IMR-90 (cell line): ENCODE measurements around the gene EML6. TPM values are rescaled to one million over a fixed set of nuclear protein-coding genes. Genes with fewer than 3 reads are reported as not detected.

Experiments
- ATAC-seq: fragments of 200-7000 bp; cut with Tn5 transposase; 2 replicates; pipeline ENCODE4 v1.9.1; 2020; ENCODE audit warnings: low read depth, mild to moderate bottlenecking, moderate library complexity
- BruUV-seq: library from RNA; stranded (reverse); fragments of 400-500 nt; replicated peaks from 2 replicates; lab custom pipeline; 2021; lab: Mats Ljungman, UMichigan
- CTCF ChIA-PET: fragments of 300-600 bp; formaldehyde crosslinking; extraction: SDS; loops from one replicate; lab custom pipeline; 2021; ENCODE audit warnings: antibody characterized with exemption; lab: Yijun Ruan, JAX
- POLR2A ChIA-PET: fragments of 300-600 bp; sonication (Branson Sonifier 250); formaldehyde crosslinking; loops from one replicate; lab custom pipeline; 2022; ENCODE audit warnings: antibody characterized with exemption; ENCODE audit not compliant: unreplicated experiment; lab: Charles Lee
- DNase-seq: peaks from one replicate; pipeline ENCODE4 v3.0.0; 2013
- H2AFZ ChIP-seq: replicated peaks from 2 replicates; pipeline ENCODE3; 2013; ENCODE audit warnings: low read length, mild to moderate bottlenecking; ENCODE audit not compliant: poor library complexity
- H2AK5ac ChIP-seq: 2 replicates; pipeline ENCODE4 v1.6.1; 2013; ENCODE audit warnings: low read depth, low read length, inconsistent platforms
- H2AK9ac ChIP-seq: replicated peaks from 2 replicates; pipeline ENCODE3; 2013; ENCODE audit warnings: mild to moderate bottlenecking, low read depth, low read length, moderate library complexity; ENCODE audit not compliant: poor library complexity
- H2BK120ac ChIP-seq: 2 replicates; pipeline ENCODE4 v1.6.1; 2013; ENCODE audit warnings: low read depth, low read length, inconsistent platforms
- H2BK15ac ChIP-seq: 3 replicates; pipeline ENCODE4 v1.6.1; 2013; ENCODE audit warnings: low read depth, low read length, inconsistent platforms
- H2BK20ac ChIP-seq: 2 replicates; pipeline ENCODE4 v1.6.1; 2013; ENCODE audit warnings: low read depth, mild to moderate bottlenecking, inconsistent platforms, low read length, moderate library complexity
- H2BK5ac ChIP-seq: 2 replicates; pipeline ENCODE4 v1.6.1; 2013; ENCODE audit warnings: mild to moderate bottlenecking, low read depth, low read length, inconsistent platforms; ENCODE audit not compliant: poor library complexity, severe bottlenecking
- H3K14ac ChIP-seq: replicated peaks from 2 replicates; pipeline ENCODE4 v1.6.1; 2013; ENCODE audit warnings: low read depth, low read length, inconsistent platforms
- H3K18ac ChIP-seq: 2 replicates; pipeline ENCODE4 v1.6.1; 2013; ENCODE audit warnings: low read depth, low read length, control low read depth
- H3K23ac ChIP-seq: 2 replicates; pipeline ENCODE4 v1.6.1; 2013; ENCODE audit warnings: low read depth, low read length, inconsistent platforms
- H3K27ac ChIP-seq: 2 replicates; pipeline ENCODE4 v1.5.1; 2013; ENCODE audit warnings: mild to moderate bottlenecking, control low read depth, low read length; ENCODE audit not compliant: insufficient read depth
- H3K27me3 ChIP-seq: 2 replicates; pipeline ENCODE4 v1.6.1; 2013; ENCODE audit warnings: low read length; ENCODE audit not compliant: control insufficient read depth, insufficient read depth
- H3K36me3 ChIP-seq: 2 replicates; pipeline ENCODE4 v1.6.1; 2013; ENCODE audit warnings: low read length, mixed read lengths; ENCODE audit not compliant: control insufficient read depth, insufficient read depth
- H3K4ac ChIP-seq: 2 replicates; pipeline ENCODE4 v1.6.1; 2013; ENCODE audit warnings: low read depth, low read length, inconsistent platforms
- H3K4me1 ChIP-seq: 2 replicates; pipeline ENCODE4 v1.6.1; 2013; ENCODE audit warnings: low read length, mixed read lengths; ENCODE audit not compliant: control insufficient read depth, insufficient read depth
- H3K4me2 ChIP-seq: 2 replicates; pipeline ENCODE4 v1.6.1; 2013; ENCODE audit warnings: low read depth, mild to moderate bottlenecking, control low read depth, low read length, moderate library complexity
- H3K4me3 ChIP-seq: 2 replicates; pipeline ENCODE4 v1.5.1; 2013; ENCODE audit warnings: low read depth, mild to moderate bottlenecking, control low read depth, low read length, moderate library complexity; ENCODE audit not compliant: insufficient read depth
- H3K56ac ChIP-seq: 2 replicates; pipeline ENCODE4 v1.6.1; 2013; ENCODE audit warnings: low read length, inconsistent platforms; ENCODE audit not compliant: insufficient read depth; ENCODE audit errors: extremely low read depth
- H3K79me1 ChIP-seq, 2 experiments: 2 replicates each; pipeline ENCODE4 v1.6.1; 2013; ENCODE audit warnings: low read length in 2 of 2, inconsistent platforms in 1 of 2, low read depth in 1 of 2
- H3K9ac ChIP-seq: 2 replicates; pipeline ENCODE4 v1.6.1; 2013; ENCODE audit warnings: low read depth, low read length, control low read depth
- H3K9me1 ChIP-seq: 2 replicates; pipeline ENCODE4 v1.6.1; 2013; ENCODE audit warnings: low read length, inconsistent platforms; ENCODE audit not compliant: insufficient read depth
- H3K9me3 ChIP-seq: 2 replicates; pipeline ENCODE4 v1.6.1; 2013; ENCODE audit warnings: low read length; ENCODE audit not compliant: control insufficient read depth, insufficient read depth
- H4K20me1 ChIP-seq: 2 replicates; pipeline ENCODE4 v1.6.1; 2013; ENCODE audit warnings: low read length, inconsistent platforms; ENCODE audit not compliant: insufficient read depth
- H4K5ac ChIP-seq: 2 replicates; pipeline ENCODE4 v1.6.1; 2013; ENCODE audit warnings: mild to moderate bottlenecking, low read depth, low read length, control low read depth
- H4K8ac ChIP-seq, 2 experiments: 2 replicates each; pipeline ENCODE4 v1.6.1; 2013; ENCODE audit warnings: low read depth in 2 of 2, low read length in 2 of 2, control low read depth in 1 of 2, inconsistent platforms in 1 of 2
- H4K91ac ChIP-seq: 2 replicates; pipeline ENCODE4 v1.6.1; 2013; ENCODE audit warnings: low read depth, low read length, inconsistent platforms; ENCODE audit not compliant: insufficient read depth
- MAFK ChIP-seq: IDR thresholded peaks from 2 replicates; pipeline ENCODE4 v1.6.1; 2012; ENCODE audit warnings: low read depth, low read length, improper control_type of control experiment
- RAD21 ChIP-seq: IDR thresholded peaks from 2 replicates; pipeline ENCODE4 v1.6.1; 2012; ENCODE audit warnings: low read length, improper control_type of control experiment
- SMC3 ChIP-seq: fragments of 150-350 bp; IDR thresholded peaks from 2 replicates; pipeline ENCODE4 v1.6.1; 2016; ENCODE audit warnings: low read depth, mild to moderate bottlenecking, antibody characterized with exemption, low read length, moderate library complexity
- WGBS, 2 experiments: methylation state at CpG; one replicate each; pipeline versions ENCODE4 v1.1.5 to v1.1.7; 2013; ENCODE audit warnings: missing lambda C conversion rate in 2 of 2; ENCODE audit not compliant: insufficient read length in 1 of 2; ENCODE audit errors: extremely low coverage in 2 of 2; 5-methylcytosine and 5-hydroxymethylcytosine counted together
- dilution Hi-C: fragments of 300-500 bp; cut with HindIII; formaldehyde crosslinking; loops from one replicate; pipeline ENCODE4 v1.14.3; 2018; ENCODE audit warnings: low sequenced_read_pairs; ENCODE audit not compliant: unreplicated experiment
- in situ Hi-C: fragments of 300-500 bp; cut with MboI; formaldehyde crosslinking; loops from 3 replicates; pipeline ENCODE4 v1.14.3; 2019; ENCODE audit warnings: low sequenced_read_pairs, inconsistent platforms, mixed read lengths
- intact Hi-C: fragments of 100-400 bp; cut with micrococcal nuclease; formaldehyde crosslinking; loops from 2 replicates; pipeline ENCODE4 v1.10.0; 2022
- polyA plus RNA-seq, 3 experiments: library from polyadenylated mRNA; depleted of rRNA; stranded (reverse); fragments of >200 nt; gene quantifications; 2 replicates each; pipeline ENCODE4 v1.2.3, GENCODE V29; 2012; ENCODE audit warnings: low replicate concordance in 1 of 3
- total RNA-seq: library from RNA; depleted of rRNA; stranded (reverse); fragments of >200 nt; gene quantifications from 2 replicates; pipeline ENCODE4 v1.2.3, GENCODE V29; 2012
- TF ChIP-seq, protein P1 (sequence below): conservative IDR thresholded peaks from 2 replicates; pipeline ENCODE4 v1.5.1; 2012; ENCODE audit warnings: mild to moderate bottlenecking, low read depth, low read length, improper control_type of control experiment

The EML6 gene
- total and polyA plus RNA-seq, 2 of the 4 experiments (the other 2 are of a cell fraction) = 0.18 to 0.19 TPM

DNA sequence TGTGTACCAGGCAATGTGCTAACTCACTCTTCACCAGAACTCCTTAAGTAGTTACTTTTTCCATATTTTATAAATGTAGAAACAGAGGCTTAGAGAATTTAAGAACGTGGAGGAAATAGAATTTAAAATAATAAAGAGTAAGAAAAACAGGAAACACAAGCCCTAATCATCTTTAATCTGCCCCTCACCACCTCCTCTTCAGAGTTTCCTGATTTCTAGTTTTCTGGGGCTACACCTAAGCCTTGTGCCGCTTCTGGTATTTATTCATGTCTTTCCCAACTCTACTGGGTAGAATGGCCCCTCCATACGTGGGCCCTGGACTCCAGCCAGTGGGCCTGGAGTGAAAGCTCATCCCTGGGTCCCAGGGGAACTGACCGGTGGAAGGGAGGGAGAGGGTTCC lies 241.4 kb downstream of the EML6 start:
- intact Hi-C loops = no loop called here
- Histone ChIP-seq H2BK20ac (no peak overlapping the region), H3K18ac (no peak overlapping the region), H2BK15ac (no peak overlapping the region), H2AK5ac (no peak overlapping the region), H2BK5ac (no peak overlapping the region), H3K14ac (no peak overlapping the region), H3K27ac (no peak overlapping the region), H3K23ac (no peak overlapping the region), H2BK120ac (no peak overlapping the region), H3K79me1 (peaks cover 22 to 52% of the 10 kb centered on the region in 2 experiments), H3K56ac (no peak overlapping the region), H3K4me2 (no peak overlapping the region), H3K27me3 (no peaks in the 10 kb centered on the region), H3K4ac (no peak overlapping the region), H3K4me3 (no peak overlapping the region), H2AK9ac (no peak overlapping the region), H3K9ac (no peak overlapping the region), H4K8ac (no peak overlapping the region), H4K91ac (no peak overlapping the region), H4K20me1 (peaks cover 39% of the 10 kb centered on the region), H2AFZ (no peak overlapping the region), H3K9me1 (peaks cover 30% of the 10 kb centered on the region), H4K5ac (no peak overlapping the region), H3K9me3 (no peaks in the 10 kb centered on the region), H3K36me3 (peaks cover 18% of the 10 kb centered on the region), H3K4me1 (peaks cover 6% of the 10 kb centered on the region; the same call in 1 of the 2 replicates)
- TF ChIP-seq SMC3 (peak; percentile 9; the same call in 1 of the 2 replicates), RAD21 (0 out of 2 replicates have a peak, but pooled peaks have one; percentile 29), MAFK (no peak)
- TF ChIP-seq, protein P1, sequence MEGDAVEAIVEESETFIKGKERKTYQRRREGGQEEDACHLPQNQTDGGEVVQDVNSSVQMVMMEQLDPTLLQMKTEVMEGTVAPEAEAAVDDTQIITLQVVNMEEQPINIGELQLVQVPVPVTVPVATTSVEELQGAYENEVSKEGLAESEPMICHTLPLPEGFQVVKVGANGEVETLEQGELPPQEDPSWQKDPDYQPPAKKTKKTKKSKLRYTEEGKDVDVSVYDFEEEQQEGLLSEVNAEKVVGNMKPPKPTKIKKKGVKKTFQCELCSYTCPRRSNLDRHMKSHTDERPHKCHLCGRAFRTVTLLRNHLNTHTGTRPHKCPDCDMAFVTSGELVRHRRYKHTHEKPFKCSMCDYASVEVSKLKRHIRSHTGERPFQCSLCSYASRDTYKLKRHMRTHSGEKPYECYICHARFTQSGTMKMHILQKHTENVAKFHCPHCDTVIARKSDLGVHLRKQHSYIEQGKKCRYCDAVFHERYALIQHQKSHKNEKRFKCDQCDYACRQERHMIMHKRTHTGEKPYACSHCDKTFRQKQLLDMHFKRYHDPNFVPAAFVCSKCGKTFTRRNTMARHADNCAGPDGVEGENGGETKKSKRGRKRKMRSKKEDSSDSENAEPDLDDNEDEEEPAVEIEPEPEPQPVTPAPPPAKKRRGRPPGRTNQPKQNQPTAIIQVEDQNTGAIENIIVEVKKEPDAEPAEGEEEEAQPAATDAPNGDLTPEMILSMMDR = 0 out of 2 replicates have a peak, but pooled peaks have one; percentile 22
- POLR2A ChIA-PET = no interaction called here
- DNase-seq (no peak), ATAC-seq (peak; percentile 13; the same call in 1 of the 2 replicates)
- 100% methylated on average over 1 of the region's 4 CpGs for WGBS, 2 experiments
- BruUV-seq = no TSS peak
- dilution Hi-C loops = no loop called here
- CTCF ChIA-PET = no interaction called here
- in situ Hi-C loops = no loop called here
